Measurements from ENCODE around the gene LHX2.

DNA sequence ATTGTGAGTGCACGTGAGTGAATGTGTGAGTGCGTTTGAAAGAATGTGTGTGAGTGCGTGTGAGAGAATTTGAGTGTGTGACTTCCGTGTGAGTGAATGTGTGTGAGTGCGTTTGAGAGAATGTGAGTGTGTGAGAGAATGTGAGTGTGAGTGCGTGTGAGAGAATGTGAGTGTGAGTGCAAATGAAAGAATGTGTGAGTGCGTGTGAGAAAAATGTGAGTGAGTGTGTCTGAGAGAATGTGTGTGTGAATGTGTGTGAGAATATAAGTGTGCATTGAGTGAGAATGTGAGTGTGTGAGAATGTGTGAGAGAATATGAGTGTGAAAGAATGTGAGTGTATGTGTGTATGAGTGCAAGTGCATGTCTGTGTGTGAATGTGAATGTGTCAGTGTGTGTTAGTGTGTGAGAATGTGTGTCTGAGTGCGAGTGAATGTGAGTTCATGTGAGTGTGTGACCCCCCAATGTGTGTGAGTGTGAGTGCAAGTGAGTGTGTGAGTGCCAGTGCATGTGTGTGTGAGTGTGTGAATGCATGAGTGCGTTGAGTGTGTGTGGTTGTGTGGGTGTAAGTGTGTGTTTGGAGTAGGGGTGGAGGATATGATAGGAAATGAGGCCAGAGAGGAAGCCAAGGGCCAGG lies 37.9 kb upstream of the LHX2 start:
- TF ChIP-seq, protein P1, sequence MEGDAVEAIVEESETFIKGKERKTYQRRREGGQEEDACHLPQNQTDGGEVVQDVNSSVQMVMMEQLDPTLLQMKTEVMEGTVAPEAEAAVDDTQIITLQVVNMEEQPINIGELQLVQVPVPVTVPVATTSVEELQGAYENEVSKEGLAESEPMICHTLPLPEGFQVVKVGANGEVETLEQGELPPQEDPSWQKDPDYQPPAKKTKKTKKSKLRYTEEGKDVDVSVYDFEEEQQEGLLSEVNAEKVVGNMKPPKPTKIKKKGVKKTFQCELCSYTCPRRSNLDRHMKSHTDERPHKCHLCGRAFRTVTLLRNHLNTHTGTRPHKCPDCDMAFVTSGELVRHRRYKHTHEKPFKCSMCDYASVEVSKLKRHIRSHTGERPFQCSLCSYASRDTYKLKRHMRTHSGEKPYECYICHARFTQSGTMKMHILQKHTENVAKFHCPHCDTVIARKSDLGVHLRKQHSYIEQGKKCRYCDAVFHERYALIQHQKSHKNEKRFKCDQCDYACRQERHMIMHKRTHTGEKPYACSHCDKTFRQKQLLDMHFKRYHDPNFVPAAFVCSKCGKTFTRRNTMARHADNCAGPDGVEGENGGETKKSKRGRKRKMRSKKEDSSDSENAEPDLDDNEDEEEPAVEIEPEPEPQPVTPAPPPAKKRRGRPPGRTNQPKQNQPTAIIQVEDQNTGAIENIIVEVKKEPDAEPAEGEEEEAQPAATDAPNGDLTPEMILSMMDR (IDR thresholded peaks at IDR 0.05) = no peak
- no peak for TF ChIP-seq POLR2A (IDR thresholded peaks at IDR 0.05)

All from adrenal gland (tissue), 5 donors.